ENCODE results near the gene STIP1.
A peak's percentile ranks its signal among the peaks of the same experiment; 100 is the strongest.
"Not testable (repeated sequence)": the region's sequence is repeated elsewhere in the genome, so short reads cannot be mapped to it uniquely, and the experiment has no call there.

The STIP1 gene

DNA sequence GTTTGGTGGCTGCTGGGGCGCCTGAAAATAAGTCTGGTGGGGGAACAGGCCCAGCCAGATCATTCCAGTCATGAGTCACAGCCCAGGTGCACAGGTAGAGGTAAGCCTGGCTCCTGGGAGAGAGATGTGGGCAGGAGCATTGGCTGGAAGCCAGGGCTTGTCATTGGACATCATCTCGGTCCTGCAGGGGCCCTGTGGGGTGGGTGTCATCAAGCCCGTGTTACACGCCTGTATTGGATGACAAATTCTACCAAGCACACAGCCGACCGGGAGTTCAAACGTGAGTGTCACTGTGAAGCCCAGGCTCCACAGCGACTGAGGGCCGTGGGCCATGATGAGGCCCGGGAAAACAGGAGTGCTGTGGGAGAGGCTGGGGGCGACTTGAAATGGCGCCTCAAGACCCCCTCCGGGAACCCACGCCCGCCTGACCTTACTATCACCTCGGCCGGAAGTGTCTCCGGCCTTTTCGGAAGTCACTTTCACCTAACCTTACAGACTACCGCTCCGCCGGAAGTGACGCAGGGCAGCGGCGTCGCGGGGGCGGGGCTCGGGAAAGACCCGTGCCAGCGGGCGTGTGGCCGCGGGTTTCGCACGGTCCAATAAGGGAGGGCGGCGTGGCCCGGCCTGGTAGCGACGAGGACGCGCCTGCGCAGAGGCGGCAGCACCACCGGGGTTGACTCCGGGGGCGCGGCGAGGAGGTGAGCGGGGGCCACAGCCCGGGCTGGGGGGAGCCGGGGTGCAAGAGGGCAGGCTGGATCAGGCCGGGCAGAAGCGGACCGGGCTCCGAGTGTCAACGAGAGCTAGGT lies 54.7 kb downstream of the STIP1 start, which contains the start of gene FKBP2:
Gene FKBP2 (plus strand): TSS at position 661 of the 806 bp plus-strand sequence. CDS start 1,293 bp downstream, outside the sequence.
- peak; percentile 97 to 99 for DNase-seq

DNA sequence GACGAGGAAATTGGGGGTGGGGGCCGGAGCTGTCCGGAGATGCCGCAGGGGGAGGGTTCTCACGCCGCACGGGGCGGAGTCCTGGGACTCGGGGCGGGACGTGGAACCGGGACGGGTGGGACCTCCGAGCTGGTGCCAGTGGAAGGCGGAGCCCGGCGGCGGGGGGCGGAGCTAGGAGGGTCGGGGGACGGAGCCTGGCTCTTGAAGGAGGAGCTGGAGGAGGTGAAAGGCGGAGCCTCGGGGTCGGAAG lies 55.2 kb downstream of the STIP1 start:
- peak; percentile 99 to 100 for DNase-seq

DNA sequence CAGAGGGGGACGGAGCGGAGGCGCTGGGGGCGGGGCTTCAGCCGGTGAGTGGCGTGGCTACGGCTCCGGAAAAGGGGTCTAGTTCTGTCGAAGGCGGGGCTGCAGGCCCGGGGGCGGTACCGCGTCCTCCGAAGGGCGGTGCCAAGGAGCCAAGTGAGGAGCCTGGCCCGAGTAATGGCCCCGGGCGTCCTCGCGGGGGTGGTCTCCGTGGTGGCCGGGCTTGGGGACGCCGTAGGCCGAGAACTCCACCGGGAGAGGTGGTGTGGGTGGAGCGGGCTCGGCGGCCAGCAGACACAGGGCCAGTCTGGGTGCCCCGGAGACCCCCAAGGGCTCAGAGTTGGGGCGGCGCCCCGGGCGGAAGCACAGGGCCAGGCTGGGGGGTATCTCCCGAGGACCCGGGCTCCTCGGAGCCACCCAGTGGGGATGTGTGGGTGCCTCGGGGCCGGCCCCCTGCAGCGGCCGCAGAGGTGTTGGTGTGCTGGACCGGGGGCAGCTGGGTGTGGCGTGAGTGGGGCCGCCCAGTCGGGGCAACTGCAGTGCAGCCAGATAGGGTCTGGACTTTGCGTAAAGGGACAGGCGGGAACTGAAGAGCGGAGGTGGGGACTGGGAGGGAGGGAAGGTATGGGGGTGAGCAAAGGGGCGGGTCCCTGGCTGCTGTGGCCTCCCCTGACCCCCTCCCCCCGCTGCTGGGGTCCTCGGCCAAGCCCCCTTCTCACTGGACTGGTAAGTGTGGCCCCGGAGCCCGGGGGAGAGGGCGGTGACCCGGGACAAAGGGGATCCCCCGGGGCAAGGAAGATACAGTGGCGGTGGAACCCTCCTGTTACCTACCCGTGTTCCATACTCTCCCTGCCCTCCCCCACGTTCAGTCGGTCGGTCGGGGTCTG lies 55.8 kb downstream of the STIP1 start:
- DNase-seq, result no peak

DNA sequence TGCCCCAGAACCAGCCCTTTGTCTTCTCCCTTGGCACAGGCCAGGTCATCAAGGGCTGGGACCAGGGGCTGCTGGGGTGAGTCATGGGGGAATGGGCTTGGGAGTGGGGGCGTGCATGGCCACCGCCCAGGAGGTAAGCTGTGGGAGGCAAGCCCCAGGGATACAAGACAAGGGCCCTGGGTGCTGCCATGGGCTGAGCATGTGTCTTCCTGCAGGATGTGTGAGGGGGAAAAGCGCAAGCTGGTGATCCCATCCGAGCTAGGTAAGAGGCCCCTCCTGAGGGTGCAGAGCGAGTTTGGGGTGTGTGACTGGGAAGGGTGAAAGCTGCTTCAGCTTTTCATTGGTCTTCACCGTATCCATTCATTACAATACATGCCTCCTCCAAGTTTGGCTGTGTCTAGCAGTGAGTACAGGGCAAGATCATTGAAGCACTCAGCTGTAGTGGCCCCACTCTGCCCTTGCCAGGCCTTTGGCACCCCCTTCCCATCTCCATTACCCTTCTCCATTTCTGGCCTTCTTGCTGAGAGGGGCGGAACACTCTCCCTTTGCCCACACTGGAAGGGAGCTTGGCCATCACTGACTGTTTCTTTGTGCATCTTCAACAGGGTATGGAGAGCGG lies 57.4 kb downstream of the STIP1 start:
- DNase-seq, result no peak

DNA sequence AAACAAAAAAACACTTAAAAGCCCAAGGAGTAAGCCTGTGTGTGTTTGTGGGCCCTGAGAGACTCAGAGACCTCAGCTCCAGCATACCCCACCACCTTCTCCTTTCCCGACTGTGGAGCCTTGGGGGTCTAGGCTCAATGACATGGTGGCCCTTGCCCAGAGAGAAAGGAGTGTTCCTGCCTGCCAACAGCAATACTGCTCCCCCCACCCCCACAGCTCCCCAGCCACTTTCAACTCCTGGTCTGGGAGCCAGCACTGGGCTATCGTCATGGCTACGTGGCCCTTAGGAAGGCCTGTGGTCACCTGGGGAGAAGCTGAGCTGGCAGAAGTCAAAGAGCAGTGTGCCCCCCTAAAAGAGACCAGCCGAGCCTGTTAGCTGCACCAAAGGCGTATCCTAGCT lies 58.1 kb downstream of the STIP1 start:
- DNase-seq, result no peak

DNA sequence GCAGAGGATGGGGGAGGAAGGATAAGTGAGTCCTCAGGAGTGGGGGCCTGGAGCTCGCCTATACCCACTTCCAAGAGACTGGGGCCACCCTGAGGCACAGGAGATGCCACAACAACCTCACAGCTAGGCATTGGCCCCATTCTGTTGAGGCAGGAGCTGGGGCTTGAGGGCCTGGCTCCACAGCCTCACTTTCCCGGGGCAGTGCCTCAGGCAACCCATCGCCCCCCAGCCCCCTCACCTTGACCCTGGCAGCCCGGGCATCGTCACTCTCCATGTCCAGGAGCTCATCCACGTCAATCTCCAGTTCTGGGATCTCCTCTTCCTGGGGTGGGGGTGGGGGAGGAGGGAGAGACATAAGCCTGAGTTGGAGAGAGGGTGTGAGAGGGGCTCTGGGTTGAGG lies 59.0 kb downstream of the STIP1 start:
- DNase-seq, result no peak

DNA sequence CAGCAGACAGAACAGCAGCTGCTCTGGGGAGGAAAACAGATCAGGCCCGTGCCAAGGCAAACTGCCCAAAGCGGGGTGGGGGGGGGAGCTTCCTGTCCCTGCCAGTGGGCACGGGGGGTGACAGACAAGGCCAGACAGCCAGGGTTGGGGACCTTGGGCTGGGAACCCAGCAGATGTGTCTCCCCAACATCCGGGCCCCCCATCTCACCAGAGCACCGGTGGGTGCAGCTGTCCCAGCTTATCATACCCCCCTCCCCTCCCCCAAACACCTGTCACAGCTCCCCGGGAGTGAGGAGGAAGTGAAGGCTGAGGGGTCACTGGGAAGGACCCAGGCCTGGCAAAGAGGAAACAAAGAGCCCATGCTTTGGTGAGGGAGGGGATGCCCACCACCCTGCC lies 59.4 kb downstream of the STIP1 start:
- DNase-seq, result peak in 1 of 2 donors; percentile 50

DNA sequence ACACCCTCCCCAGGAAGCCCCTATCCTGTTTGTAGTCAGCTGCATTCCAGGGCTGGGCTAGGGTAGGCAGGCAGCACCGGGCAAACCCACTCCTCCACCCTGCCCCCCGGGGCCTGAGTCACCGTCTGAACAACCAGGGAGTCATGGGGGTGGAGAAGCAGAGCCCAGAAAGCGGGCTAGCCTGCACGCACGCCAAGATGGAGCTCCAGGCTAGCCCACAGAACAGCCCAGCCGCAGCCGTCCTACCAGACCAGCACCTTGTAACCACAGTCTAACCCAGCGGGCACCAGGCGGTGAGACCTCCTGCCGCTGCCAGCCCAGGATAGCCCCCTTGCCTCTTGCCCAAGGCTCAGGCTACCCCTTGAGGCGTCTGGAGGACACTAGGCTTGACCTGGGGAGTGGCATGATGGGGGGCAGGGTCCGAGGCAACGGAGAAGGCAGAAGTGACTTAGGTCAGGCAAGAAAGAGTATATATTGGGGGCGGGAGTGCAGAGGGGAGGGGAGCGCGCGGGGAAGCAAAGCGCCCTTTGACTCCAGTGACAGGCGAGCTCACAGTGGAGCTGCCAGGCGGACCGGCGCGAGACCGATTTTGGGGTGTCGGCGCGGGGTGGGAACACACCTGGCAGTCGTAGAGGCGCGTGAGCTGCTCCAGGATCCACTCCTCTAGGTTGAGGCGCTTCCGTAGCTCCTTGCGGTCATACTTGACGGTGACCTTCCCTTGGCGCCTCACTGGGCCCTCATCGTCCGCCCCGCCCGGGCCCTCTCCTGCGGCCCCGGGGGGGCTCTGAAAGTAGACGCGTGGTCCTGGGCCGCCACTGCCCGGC lies 60.0 kb downstream of the STIP1 start:
- peak; percentile 87 to 88 for DNase-seq

DNA sequence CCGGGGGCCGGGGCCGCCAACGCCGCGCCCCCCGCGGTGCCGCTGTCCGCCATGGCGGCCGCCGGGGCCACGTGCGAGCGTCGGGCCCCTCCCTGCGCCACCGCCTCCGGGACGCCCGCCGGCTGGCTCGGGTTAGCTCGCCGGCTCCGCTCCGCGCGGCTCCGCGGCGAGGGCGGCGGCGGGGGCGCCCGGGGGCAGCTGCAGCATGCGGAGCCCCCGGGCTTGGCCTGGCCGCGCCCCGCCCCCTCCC lies 60.6 kb downstream of the STIP1 start:
- not testable (repeated sequence) for DNase-seq

DNA sequence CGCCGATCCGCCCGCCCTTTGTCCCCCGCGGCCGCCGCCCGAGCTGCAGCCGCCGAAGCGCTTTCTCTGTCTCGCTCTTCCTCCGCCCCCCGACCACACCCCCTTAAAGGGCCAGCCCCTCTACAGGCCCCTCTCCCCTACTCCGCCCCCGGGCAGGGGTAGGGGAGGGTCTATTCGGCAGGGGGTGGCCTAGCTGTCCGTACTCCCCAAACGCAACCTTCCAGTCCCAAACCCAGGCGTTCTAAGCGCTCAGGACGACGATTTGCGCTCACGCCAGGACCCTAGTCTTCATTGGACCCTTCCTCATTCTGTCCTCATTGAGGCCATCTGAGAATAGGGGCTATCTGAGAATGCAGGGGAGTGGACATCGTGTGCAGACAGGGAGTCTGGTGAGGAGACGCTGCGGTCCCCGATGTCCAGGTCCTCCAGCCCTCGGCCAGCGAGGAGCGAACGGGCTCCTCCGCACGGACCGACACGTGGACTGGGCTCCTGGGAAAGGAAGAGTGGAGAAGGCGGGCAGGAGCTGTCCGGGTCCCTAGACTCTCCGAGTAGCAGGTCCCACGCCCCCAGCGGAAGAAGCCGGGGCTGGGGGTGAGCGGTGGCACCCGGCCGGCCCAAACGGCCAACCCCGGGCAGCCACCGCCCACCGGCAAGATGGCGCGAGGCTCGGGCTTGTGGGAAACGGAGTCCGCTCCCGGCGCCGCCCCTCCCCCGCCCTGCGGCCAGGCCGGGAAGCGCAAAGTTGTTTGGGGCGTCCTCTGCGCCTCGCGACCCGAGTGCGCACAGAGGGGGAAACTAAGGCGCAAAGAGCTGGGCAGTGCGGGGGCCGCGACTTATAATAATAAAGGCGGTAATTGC lies 61.1 kb downstream of the STIP1 start, which contains the start of gene PPP1R14B:
Gene PPP1R14B (minus strand): TSS at position 73 of the 858 bp plus-strand sequence. CDS start 270 bp downstream, outside the sequence.
- peak; percentile 83 for DNase-seq

DNA sequence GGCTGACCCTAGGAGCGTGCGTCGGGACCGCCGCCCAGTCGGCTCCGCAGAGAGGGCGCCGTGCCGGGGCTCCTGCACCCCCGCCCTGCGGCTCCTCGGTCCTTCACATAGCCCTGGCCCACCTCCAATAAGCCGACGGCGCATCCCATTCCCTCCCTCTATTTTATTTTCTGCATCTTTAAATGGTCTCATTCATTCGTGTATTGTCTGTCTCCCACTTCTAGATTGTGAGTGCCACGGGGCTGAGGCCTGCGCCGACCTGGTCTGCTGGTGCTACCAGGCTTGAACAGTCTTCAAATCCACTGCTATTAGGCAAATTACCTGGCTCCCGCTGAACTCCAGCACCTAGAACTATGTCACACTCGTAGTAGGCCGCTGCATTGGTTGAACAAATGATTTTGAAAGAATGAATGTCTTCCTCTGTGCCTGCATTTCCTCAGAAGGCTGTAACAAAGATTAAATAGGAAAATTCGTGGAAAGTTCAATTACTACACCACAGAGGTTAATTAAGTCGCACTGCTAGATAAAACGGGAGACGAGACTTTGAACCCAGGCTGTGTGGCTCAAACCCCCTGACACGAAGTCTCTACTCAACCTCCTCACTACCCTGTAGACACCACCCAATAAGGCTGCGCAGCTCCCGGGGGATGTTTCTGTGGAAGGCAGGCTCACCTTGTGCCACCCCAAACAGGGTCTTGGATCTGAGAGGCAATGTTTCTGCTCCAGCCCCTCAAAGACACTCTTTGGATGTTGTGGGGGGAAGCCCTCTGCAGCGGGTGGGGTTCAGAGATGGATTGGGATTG lies 62.0 kb downstream of the STIP1 start:
- no peak for DNase-seq

DNA sequence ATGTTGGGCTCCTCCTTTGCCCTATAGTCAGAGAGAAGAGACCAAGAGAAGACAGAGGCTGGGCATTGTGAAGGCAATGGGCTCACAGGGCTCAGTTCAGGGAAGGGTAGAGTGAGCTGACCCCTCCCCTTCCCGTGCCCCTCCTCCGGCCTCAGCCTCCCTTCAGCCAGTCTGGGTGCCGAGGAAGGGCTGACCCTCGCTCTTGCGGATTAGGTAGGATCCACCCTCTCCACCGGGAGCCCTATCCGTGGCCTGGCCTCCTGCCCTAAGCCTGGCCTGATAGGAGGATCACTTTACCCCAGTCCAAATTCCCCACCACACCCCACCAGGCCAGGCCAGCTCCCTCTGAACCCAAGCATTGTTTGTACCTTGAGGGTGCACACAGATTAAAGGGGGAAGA lies 62.6 kb downstream of the STIP1 start:
- no peak for DNase-seq

DNA sequence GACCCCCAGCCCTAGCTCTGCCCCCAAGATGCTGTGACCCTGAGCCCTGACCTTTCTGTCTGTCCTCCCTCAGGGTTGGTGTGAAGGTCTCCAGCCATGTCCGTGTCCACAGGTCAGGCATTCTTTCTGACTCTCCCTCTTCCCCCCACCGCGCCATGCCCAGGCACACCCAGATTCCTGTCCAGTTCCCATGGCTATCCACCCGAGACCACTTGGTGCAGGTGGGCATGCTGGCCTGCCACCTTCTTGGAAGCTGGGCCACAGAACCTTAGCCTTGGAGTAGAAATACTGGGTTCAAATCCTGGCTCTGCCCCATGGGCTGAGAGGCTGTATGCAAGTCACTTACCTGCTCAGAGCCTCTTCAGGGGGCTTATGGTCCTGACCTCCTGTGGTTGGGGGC lies 63.1 kb downstream of the STIP1 start:
- DNase-seq, result no peak

DNA sequence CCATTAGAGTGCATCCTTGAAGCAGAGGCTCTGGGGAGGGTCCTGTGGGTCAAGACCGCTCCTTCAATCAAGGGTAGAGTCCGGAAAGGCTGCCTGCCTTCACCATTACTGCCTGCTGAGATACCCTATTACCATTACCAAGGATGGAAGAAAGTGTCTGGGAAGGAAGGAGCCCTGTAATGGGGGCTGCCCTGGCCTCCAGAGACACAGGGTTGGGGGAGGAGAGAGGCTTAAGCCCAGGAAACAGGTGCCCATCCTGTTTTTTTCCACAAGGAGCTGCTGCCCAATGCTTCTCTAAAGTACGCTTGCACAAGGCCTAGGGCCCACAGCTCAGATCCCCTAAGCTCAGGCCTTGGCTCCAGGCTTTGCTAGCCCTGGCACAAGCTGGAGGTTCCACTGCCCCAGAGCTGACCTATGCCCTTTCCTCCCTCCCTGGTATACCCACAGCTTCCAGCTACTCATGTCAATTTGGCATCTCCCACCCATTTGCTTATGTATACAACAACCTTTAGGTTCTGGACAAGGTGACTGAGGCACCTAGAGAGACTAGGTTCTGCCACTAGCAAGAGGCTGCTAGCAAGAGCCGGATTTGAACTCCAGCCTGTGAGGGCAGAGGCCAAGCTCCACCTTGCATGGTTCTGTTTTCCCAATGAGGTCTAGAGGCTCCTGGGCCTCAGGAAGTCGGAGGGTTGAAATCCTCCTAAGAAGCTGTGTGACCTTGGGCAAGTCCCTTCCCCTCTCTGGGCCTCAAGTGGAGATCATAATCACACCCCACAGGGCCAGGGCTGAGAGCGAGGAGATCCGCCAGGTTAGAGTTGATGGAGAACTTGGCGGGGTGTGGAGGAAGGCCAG lies 63.8 kb downstream of the STIP1 start:
- no peak for DNase-seq

DNA sequence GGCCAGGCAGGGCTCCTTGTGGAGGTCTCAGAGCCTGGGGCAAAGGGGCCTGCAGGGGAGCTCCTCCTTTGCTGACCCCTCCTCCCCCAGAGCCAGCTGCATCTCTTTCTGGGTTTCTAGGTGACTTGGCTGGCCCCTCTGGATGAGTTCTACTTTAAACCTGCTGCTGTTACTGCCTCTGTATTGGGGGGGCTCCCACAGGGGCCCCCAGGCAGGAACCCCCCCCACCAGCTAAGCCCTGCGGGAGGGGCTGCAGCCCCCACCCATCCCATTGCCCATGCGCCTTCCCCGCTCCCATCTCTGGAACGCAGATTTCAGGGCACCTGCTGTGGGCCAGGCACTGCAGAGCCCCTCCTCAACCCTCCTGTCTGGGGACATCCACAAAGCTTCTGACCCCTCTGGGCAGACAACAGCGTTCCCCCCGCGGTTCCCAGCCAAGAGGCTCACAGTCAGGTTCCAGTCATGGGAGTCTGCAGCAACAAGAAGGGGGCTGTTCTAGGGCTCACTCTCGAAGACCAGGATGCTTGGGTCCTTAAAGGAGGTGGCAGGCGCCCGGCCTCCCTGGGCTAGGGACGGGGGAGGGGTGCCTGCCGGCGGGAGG lies 64.5 kb downstream of the STIP1 start:
- DNase-seq, result no peak

DNA sequence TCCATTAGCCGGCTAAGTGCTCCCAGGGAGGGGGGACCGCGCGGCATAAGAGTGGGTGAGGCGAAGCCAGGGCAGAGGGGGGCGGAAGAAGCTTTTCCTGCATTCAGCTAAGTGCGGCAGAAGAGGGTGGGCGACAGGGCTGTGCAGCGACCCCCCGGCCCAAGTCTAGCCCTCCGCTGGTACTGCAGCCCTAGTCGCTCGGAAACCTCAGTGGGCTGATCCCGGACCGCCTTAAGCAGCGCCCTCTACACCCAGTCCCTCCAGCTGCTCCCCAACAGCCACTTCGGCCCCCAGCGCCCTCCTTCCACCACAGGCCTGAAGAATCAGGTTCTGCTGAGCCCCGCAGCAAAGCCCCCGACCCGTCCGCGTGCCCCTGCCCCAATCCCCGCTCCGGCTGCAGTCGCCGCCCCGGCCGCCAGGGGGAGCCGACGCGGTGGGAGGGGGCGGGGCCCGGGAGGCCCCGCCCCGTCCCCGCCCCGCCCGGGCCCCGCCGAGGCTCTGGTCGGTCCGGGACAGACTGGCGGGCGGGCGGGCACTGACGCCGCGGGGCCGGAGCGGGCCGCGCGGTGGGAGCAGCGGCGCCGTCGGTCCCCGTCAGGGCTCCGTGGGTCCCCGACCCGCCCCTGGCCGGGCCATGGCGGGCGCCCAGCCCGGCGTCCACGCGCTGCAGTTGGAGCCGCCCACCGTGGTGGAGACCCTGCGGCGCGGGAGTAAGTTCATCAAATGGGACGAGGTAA lies 65.2 kb downstream of the STIP1 start, which contains the start of gene PLCB3:
Gene PLCB3 (plus strand): TSS at position 515 of the 737 bp plus-strand sequence. CDS start 120 bp downstream, at position 635.
- DNase-seq, result peak; percentile 59 to 63

DNA sequence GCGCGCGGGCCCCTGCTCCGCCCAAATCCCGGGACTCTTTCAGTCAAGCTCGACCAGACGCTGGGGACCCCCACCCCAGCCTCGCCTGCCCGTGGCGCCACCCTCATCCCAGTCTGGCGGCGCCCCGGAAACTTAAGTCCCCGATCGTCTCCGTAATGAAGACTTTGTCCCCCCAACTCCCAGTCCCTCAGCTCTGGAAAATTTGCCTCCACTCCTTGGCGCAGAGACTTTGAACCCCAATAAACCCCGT lies 65.7 kb downstream of the STIP1 start:
- no peak for DNase-seq

DNA sequence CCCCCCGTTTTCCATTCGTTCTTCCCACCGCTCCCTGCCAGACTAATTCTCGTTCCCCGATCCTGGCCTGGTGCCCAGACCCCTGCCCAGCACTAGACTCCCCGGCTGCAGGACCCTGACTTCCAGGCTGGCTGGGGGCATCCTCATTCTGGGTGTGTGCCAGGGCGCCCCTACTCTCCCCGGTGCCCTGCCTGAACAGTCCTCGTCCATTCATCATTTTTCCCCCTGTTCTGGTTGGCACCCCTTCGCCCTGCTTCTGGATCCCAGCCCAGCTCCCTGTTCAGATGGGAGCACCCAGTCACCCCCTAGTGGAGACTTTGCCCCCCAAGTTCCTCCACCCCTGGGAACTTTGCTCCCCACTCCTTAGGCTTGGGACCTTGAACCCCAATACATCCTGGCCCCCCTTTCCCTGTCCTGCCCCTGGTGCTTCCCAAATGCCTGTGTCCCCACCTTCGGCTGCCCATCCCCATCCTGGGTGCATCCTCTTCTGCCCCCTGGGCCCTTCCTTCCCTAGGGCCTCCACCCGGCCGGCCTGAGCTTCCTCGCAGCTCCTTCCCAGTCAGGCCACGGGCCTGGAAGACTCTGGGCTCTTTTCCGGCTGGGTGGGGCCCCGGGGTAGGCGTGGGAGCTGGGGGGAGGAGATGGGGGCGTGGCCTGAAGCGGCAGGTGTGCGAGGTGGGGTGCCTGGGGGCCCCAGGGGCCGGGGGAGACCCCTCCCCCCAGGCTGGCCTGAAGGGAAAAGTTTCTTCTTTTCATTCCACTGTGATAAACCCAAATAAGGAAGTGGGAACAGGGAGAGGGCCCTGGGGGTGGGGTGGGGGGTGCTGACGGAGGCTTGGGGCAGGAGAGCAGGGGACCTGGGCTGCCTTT lies 66.3 kb downstream of the STIP1 start:
- no peak for DNase-seq
